Lower leg skin (tissue), 4 donors: ENCODE data around the gene ABHD16A. TPM values are rescaled to one million over a fixed set of nuclear protein-coding genes. Genes with fewer than 3 reads are reported as not detected.
A peak's percentile ranks its signal among the peaks of the same experiment; 100 is the strongest.

Experiments used
- DNase-seq, 2 donors: peaks; one replicate each; pipeline ENCODE4 v3.0.0-alpha.2; 2019; ENCODE audit warnings: low spot score in 2 of 2
- H3K4me3 ChIP-seq: fragments of 200-600 bp; sonication (generic); 2 replicates; pipeline ENCODE4 v1.5.1; 2017; ENCODE audit warnings: mild to moderate bottlenecking, low read depth; ENCODE audit not compliant: poor library complexity, severe bottlenecking
- POLR2A ChIP-seq, 2 donors: fragments of 450-650 bp; IDR thresholded peaks; one replicate each; pipeline ENCODE4 v1.6.1; 2016 to 2017; ENCODE audit warnings: antibody characterized with exemption in 2 of 2, mild to moderate bottlenecking in 1 of 2, moderate library complexity in 1 of 2
- WGBS, 2 donors: methylation state at CpG; one replicate each; pipeline ENCODE4 v1.1.5; 2018; 5-methylcytosine and 5-hydroxymethylcytosine counted together
- intact Hi-C: fragments of 100-400 bp; cut with DNase I; formaldehyde crosslinking; loops from one replicate; pipeline ENCODE4 v1.15.0; 2023; ENCODE audit warnings: low total_unique reads
- total RNA-seq, 4 donors: library from RNA; depleted of rRNA; stranded (reverse); fragments of >200 nt; gene quantifications; one replicate each; pipeline ENCODE4 v1.1.0, GENCODE V29; 2016
- TF ChIP-seq, protein P1 (sequence below), 3 donors: fragments of 450-650 bp; IDR thresholded peaks; one replicate each; pipeline ENCODE4 v1.5.1; 2016; ENCODE audit warnings: antibody characterized with exemption in 3 of 3, mild to moderate bottlenecking in 3 of 3, moderate library complexity in 2 of 3

Gene ABHD16A
- total RNA-seq, 4 donors from 2014 or later: 49.9 to 61.8 (median 52.0) TPM

DNA sequence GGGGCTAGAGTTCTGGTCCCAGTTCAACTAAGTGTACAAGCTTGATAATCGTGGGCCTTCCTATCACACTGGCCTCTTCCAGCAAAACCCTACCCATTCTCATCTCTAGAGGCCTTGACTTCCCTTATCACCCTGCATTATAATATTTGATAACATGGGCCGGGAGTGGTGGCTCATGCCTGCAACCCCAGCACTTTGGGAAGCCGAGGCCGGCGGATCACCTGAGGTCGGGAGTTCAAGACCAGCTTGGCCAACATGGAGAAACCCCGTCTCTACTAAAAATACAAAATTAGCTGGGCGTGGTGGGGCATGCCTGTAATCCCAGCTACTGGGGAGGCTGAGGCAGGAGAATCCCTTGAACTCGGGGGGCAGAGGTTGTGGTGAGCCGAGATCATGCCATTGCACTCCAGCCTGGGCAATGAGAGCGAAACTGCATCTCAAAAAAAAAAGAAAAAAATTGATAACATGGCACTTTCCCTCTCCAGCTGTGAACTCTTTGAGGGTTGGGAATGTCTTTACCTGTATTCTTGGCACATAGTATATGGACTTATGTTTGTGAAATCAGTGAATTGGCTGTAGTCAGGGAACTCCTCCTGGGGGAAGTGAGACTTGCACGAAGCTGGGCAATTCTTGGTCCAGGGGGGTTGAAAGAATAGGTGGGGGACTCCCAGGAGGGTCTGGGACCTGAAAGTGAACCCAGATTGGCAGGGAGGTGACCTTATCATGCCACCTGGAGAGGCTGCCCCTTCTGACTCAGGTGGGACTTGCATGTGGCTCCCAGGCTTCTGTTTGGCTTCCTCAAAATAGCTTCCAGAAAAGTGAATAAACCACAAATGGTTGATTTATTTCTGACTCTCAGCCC is 41.6 kb downstream of the ABHD16A start:
- H3K4me3 ChIP-seq: no peak overlapping the region
- intact Hi-C loops: no loop called here
- no peak for DNase-seq
- no peak for TF ChIP-seq POLR2A (IDR thresholded peaks at IDR 0.05)
- TF ChIP-seq, protein P1, sequence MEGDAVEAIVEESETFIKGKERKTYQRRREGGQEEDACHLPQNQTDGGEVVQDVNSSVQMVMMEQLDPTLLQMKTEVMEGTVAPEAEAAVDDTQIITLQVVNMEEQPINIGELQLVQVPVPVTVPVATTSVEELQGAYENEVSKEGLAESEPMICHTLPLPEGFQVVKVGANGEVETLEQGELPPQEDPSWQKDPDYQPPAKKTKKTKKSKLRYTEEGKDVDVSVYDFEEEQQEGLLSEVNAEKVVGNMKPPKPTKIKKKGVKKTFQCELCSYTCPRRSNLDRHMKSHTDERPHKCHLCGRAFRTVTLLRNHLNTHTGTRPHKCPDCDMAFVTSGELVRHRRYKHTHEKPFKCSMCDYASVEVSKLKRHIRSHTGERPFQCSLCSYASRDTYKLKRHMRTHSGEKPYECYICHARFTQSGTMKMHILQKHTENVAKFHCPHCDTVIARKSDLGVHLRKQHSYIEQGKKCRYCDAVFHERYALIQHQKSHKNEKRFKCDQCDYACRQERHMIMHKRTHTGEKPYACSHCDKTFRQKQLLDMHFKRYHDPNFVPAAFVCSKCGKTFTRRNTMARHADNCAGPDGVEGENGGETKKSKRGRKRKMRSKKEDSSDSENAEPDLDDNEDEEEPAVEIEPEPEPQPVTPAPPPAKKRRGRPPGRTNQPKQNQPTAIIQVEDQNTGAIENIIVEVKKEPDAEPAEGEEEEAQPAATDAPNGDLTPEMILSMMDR (IDR thresholded peaks at IDR 0.05): no peak
- 76% methylated on average over 12 of the region's 12 CpGs for WGBS, 2 donors

DNA sequence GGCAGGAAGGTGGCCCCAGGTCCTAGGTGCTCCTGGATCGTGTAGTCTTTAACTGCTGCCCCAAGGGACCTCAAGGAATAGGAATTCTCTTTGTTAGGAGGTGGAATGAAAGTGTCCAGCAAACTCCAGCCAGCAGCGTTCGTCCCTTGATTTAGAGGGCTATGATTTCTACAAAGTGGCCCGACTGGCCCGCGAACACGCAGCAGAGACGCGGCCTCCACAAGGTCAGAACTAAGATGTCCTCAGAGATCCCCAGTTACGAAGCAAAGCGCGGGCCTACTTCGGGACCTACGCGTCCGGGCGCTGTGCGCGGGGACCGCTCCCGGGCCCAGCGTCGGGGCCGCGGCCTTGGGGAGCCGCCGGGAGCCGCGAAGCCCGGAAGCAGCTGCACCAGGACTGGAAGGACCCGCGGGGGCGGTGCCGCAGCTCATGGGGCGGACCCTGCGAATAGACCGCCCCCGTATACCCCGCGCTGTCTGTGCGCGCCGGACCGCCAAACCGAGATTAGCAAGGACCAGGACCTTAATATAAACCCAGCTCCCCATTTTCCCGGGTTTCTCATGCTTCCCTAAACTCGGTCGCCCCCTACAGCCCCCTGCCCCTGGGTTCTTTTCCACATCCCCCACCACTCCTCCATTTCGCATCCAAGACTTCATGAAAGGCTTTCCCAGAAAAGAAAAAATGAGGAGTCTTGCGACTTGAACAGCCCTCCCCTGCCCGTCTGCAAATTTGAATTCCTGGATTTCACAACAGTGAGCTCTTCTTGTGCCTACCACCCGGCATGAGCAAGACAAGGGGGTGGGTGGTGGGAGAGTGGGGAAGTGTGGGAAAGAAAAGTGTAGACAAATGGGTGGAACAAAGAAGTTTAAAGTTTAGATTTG is 42.5 kb downstream of the ABHD16A start, which contains the start of gene C6orf47:
TSS of gene C6orf47 (minus strand) at position 398 of the 881 bp plus-strand sequence. CDS start 831 bp downstream, outside the sequence.
- 0 to 1% methylated on average over 38 to 40 of the region's 52 CpGs for WGBS, 2 donors
- intact Hi-C loops: no loop called here
- H3K4me3 ChIP-seq: peak within 1 kb of the TSS; percentile 77
- TF ChIP-seq POLR2A (IDR thresholded peaks at IDR 0.05): peak in 1 of 2 donors; percentile 34
- TF ChIP-seq, protein P1 (IDR thresholded peaks at IDR 0.05): no peak
- peak; percentile 74 to 97 for DNase-seq

DNA sequence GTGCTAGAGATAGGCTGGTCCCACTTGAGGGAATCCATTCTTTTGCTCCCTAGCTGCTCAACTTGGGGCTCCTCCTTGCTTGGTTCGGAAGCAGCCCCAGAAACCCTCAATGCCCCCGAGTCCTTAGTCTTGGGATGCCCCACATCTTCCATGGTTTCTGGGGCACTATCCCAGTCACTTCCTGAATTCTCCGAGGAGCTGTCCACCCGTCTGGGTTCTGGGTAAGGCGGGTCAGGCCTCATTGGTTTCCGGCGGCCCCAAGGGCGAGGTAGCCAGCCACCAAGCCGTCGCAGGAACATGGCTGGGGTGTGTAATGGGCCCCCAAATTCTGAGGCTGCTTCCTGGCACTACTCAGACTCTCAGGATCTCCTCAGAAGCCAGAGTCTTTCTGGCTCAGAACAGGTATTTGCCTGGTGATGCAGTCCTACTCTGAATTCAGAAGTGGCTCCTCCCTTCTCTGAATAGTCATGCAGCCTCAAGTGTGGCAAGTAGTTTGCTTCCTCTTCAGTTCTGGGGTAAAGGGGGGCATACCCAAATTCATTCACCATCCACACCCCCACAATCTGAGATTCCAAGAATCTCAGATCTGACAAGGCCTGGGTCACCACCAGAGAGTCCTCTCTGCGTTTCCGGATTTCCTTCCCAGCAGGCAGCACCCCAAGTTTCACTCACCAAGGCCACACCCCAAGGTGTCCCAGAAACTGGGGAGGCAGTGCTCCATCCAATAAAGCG is 43.3 kb downstream of the ABHD16A start:
- peak overlapping the region; percentile 77 for H3K4me3 ChIP-seq
- intact Hi-C loops: no loop called here
- peak in 1 of 2 donors; percentile 36 for DNase-seq
- TF ChIP-seq, protein P1 (IDR thresholded peaks at IDR 0.05): no peak
- no peak for TF ChIP-seq POLR2A (IDR thresholded peaks at IDR 0.05)
- 15 to 24% methylated on average over 5 to 12 of the region's 13 CpGs for WGBS, 2 donors

DNA sequence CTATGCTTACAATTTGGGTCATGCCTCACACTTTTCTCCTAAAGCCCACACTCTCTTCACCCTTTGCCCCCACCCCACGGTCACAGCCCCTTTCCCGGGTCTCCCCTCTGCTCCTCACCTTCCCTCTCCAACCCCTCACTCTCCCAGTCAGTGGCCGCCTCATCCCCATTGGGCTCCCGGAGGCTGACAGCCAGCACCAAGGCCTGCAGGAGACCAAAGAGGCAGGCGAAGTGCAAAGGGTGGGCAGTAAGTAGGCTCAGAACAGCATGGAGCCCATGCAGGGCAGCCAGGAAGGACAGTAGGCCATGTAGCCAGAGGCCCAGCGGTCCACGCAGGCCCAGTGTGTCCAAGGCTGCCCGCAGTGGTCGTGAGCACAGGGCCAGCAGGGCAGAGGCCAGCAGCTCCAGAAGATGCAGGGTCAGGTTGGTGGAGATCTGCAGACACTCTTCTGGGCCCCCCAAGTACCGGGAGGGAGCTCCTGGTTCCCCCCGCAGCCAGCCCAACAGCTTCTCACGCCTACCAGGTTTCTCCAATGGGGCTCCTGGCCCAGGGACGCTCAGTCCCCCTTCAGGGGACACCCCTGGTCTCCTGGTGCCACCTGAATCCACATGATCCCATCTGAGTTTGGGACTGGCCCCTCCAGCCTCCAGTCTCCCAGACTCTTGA is 44.0 kb downstream of the ABHD16A start:
- intact Hi-C loops: no loop called here

More for the DNA sequence above, 44.0 kb downstream of the ABHD16A start:
- 81 to 87% methylated on average over 11 to 13 of the region's 13 CpGs for WGBS, 2 donors
- TF ChIP-seq, protein P1 (IDR thresholded peaks at IDR 0.05): no peak
- TF ChIP-seq POLR2A (IDR thresholded peaks at IDR 0.05): no peak
- no peak for DNase-seq
- peak overlapping the region; percentile 77 for H3K4me3 ChIP-seq
